ENCODE results near the gene SH3RF3. TPM values are rescaled to one million over a fixed set of nuclear protein-coding genes. Genes with fewer than 3 reads are reported as not detected.

Gene SH3RF3
- total and polyA plus RNA-seq, 12 donors = 0.72 to 19.1 (median 12.2) TPM

DNA sequence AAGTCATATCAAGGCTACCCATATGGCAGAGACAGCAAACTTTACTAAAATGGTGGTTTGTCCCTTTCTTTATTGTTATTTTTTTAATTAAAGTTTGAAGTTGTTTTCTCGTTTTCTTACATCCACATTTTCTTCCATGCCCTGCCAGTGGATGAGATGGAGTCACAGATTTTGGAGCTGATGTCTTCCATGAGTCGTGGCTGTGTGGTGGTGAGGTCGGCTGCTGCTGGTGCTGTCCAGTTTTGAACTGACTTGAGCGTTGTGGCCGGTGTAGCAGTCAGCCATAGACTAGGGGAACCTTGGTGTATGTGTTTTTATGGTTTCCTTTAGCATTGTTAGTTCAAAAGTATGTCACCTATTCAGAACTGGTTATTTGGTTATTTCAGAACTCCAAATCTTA is 182.8 kb downstream of the SH3RF3 start:
- no peak overlapping the region for H3K4me3 ChIP-seq
- H3K9me3 ChIP-seq (replicated peaks in 1 of 3) = no peaks in the 10 kb centered on the region
- no peak for DNase-seq
- H3K27ac ChIP-seq = no peak overlapping the region
- 92 to 95% (median 93%) methylated on average over 5 of the region's 5 CpGs for WGBS, 4 donors
- no peaks in the 10 kb centered on the region for H3K36me3 ChIP-seq (replicated peaks in 1 of 2)
- intact Hi-C loops (cut with DNase I) = no loop called here
- H3K4me1 ChIP-seq (replicated peaks in 1 of 2) = no peaks in the 10 kb centered on the region
- TF ChIP-seq, protein P1, sequence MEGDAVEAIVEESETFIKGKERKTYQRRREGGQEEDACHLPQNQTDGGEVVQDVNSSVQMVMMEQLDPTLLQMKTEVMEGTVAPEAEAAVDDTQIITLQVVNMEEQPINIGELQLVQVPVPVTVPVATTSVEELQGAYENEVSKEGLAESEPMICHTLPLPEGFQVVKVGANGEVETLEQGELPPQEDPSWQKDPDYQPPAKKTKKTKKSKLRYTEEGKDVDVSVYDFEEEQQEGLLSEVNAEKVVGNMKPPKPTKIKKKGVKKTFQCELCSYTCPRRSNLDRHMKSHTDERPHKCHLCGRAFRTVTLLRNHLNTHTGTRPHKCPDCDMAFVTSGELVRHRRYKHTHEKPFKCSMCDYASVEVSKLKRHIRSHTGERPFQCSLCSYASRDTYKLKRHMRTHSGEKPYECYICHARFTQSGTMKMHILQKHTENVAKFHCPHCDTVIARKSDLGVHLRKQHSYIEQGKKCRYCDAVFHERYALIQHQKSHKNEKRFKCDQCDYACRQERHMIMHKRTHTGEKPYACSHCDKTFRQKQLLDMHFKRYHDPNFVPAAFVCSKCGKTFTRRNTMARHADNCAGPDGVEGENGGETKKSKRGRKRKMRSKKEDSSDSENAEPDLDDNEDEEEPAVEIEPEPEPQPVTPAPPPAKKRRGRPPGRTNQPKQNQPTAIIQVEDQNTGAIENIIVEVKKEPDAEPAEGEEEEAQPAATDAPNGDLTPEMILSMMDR (IDR thresholded peaks at IDR 0.05) = no peak
- TF ChIP-seq POLR2A (IDR thresholded peaks at IDR 0.05) = no peak
- H3K27me3 ChIP-seq = no peaks in the 10 kb centered on the region

DNA sequence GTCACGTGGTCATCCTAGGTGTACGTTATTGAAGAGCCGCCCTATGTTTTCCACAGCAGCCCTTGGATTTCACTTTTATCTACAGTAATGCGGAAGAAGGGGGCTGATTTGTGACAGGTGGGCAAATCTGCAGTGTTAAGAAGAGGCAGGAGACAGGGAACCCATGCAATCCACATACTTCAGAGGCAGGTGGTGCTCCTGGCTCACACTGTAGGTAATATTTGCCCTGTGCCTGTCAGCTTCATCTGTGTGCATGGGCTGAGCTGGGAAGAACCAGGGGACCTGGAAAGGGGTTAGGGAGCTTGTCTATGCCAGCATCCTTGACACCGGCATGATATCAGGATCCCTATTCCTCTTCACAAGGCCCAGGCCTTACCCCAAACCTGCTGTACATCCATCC is 183.9 kb downstream of the SH3RF3 start:
- intact Hi-C loops (cut with DNase I) = no loop called here
- no peaks in the 10 kb centered on the region for H3K9me3 ChIP-seq (replicated peaks in 1 of 3)
- H3K4me1 ChIP-seq (replicated peaks in 1 of 2) = peaks cover 2 to 8% of the 10 kb centered on the region in 2 donors
- H3K27me3 ChIP-seq = no peaks in the 10 kb centered on the region
- no peak overlapping the region for H3K27ac ChIP-seq
- 77 to 98% (median 83%) methylated on average over 5 of the region's 5 CpGs for WGBS, 4 donors
- DNase-seq = no peak
- no peaks in the 10 kb centered on the region for H3K36me3 ChIP-seq (replicated peaks in 1 of 2)
- H3K4me3 ChIP-seq = no peak overlapping the region
- no peak for TF ChIP-seq POLR2A (IDR thresholded peaks at IDR 0.05)
- TF ChIP-seq, protein P1 (IDR thresholded peaks at IDR 0.05) = no peak

DNA sequence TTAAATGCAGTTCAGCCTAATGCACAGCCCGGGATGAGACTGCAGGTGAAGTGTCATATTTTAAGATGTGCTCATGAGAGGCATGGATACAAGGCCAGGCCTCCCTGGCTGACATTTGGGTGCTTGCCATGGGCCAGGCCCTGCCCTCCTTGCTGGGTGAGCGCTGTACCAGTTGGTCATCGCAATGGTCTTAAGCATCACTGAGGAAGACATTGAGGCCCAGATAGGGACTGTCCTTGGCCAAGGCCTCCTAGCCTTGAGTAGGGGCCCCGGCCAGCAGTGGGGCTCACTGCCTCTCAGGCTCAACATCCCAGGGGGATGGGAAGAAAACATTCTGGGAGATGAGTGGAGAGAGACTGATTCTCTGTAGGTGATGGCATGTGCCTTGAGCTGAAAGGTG is 184.3 kb downstream of the SH3RF3 start:
- Histone ChIP-seq H3K4me1 (replicated peaks in 1 of 2) (peaks cover 6 to 13% of the 10 kb centered on the region in 2 donors), H3K27ac (no peak overlapping the region), H3K36me3 (replicated peaks in 1 of 2) (no peaks in the 10 kb centered on the region), H3K9me3 (replicated peaks in 1 of 3) (no peaks in the 10 kb centered on the region), H3K27me3 (no peaks in the 10 kb centered on the region), H3K4me3 (no peak overlapping the region)
- intact Hi-C loops (cut with DNase I) = no loop called here
- no peak for DNase-seq
- WGBS, 4 donors = 79 to 88% (median 87%) methylated on average over 4 of the region's 4 CpGs
- no peak for TF ChIP-seq POLR2A (IDR thresholded peaks at IDR 0.05)
- TF ChIP-seq, protein P1 (IDR thresholded peaks at IDR 0.05) = no peak

DNA sequence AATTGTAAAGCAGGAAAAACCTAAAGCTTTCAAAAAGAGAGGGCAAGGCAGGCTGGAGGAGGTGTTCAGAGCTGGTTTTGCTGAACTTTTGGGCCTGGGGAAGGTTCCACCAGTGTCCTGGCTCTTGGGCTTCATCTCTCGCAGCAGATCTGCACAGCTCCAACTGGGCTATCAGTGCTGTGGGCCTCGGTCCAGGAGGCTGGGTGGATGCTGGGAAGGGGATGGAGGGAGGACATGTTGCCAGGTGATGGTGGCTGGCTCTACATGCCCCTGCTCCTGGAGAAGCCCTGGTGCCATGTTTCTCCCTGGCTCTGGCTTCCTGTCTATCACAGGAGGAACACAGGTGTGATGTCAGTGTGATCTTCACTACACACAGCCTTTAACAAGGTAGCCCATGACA is 187.1 kb downstream of the SH3RF3 start:
- intact Hi-C loops (cut with DNase I) = no loop called here
- Histone ChIP-seq H3K27ac (no peak overlapping the region), H3K27me3 (no peaks in the 10 kb centered on the region), H3K9me3 (replicated peaks in 1 of 3) (no peaks in the 10 kb centered on the region), H3K4me3 (no peak overlapping the region), H3K36me3 (replicated peaks in 1 of 2) (no peaks in the 10 kb centered on the region), H3K4me1 (replicated peaks in 1 of 2) (peaks cover 18 to 25% of the 10 kb centered on the region in 2 donors)
- no peak for DNase-seq
- 47 to 94% (median 61%) methylated on average over 2 of the region's 2 CpGs for WGBS, 4 donors
- no peak for TF ChIP-seq POLR2A (IDR thresholded peaks at IDR 0.05)
- TF ChIP-seq, protein P1 (IDR thresholded peaks at IDR 0.05) = no peak

Measured in adrenal gland (tissue), 12 donors.